Astrocyte (in vitro differentiated cells and primary cell): ENCODE results near the gene HIC1.

Source experiments
- EZH2 ChIP-seq: IDR thresholded peaks from 2 replicates; pipeline ENCODE4 v1.6.1; 2012; ENCODE audit warnings: mild to moderate bottlenecking, low read length, inconsistent platforms; ENCODE audit not compliant: insufficient read depth
- TF ChIP-seq, protein P1 (sequence below): IDR thresholded peaks from 2 replicates; pipeline ENCODE4 v1.5.1; 2011; ENCODE audit warnings: low read depth, mild to moderate bottlenecking, inconsistent platforms, low read length, moderate library complexity; ENCODE audit not compliant: insufficient read depth

DNA sequence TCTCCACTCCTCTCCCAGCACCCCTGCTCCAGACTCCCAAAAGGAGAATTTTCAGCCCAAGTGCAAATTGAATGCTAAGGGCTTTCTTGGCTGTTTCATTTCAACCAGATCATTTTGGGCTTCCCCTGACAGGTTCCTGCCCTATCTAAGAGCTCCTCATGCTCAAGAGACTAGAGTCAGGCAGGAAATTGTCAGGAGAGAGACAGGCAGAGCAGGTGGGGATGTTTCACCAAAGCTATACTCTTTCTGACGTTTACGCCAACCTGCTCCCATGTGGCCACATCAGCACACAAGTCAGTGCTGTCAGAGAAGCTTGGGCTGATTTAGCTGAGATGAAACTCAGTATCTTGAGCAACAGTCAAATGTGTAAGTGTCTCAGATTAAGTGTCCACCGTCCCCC lies 31.4 kb downstream of the HIC1 start:
- TF ChIP-seq, protein P1, sequence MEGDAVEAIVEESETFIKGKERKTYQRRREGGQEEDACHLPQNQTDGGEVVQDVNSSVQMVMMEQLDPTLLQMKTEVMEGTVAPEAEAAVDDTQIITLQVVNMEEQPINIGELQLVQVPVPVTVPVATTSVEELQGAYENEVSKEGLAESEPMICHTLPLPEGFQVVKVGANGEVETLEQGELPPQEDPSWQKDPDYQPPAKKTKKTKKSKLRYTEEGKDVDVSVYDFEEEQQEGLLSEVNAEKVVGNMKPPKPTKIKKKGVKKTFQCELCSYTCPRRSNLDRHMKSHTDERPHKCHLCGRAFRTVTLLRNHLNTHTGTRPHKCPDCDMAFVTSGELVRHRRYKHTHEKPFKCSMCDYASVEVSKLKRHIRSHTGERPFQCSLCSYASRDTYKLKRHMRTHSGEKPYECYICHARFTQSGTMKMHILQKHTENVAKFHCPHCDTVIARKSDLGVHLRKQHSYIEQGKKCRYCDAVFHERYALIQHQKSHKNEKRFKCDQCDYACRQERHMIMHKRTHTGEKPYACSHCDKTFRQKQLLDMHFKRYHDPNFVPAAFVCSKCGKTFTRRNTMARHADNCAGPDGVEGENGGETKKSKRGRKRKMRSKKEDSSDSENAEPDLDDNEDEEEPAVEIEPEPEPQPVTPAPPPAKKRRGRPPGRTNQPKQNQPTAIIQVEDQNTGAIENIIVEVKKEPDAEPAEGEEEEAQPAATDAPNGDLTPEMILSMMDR, result no peak
- no peak for TF ChIP-seq EZH2
